Peyer's patch (tissue), 4 donors: ENCODE results near the gene USP32.
"Not testable (repeated sequence)": the region's sequence is repeated elsewhere in the genome, so short reads cannot be mapped to it uniquely, and the experiment has no call there.

ENCODE experiments used
- CTCF ChIP-seq, 6 experiments: fragments of 450-650 bp in 4 of 6; fragments of 200-600 bp in 2 of 6; sonication (generic) in 1 of 6; IDR thresholded peaks; one replicate each; pipeline ENCODE4 v1.5.1; 2017 to 2019; ENCODE audit warnings: antibody characterized with exemption in 6 of 6, mild to moderate bottlenecking in 3 of 6, moderate library complexity in 1 of 6
- POLR2A ChIP-seq, 2 donors: fragments of 450-650 bp; IDR thresholded peaks; one replicate each; pipeline ENCODE4 v1.5.1; 2017; ENCODE audit warnings: antibody characterized with exemption in 2 of 2, mild to moderate bottlenecking in 2 of 2, moderate library complexity in 2 of 2

- TF ChIP-seq POLR2A, CTCF (IDR thresholded peaks at IDR 0.05): not testable (repeated sequence)
These were observed 213.8 kb downstream of the USP32 start for GRCh38 chr17:60178180-60178579.
